B cell (primary cell): ENCODE measurements around the gene MAB21L4. TPM values are rescaled to one million over a fixed set of nuclear protein-coding genes. Genes with fewer than 3 reads are reported as not detected.

Source experiments
- ATAC-seq: fragments of 200-7000 bp; cut with Tn5 transposase; one replicate; pipeline ENCODE4 v1.10.0; 2021; ENCODE audit warnings: low read depth, mild to moderate bottlenecking, moderate number of reproducible peaks, moderate library complexity
- CTCF ChIA-PET: fragments of 350-600 bp; sonication (Branson Sonifier 250); formaldehyde crosslinking; loops from one replicate; lab custom pipeline; 2021; ENCODE audit warnings: antibody characterized with exemption, inconsistent platforms; lab: Charles Lee
- POLR2A ChIA-PET: fragments of 350-600 bp; sonication (Branson Sonifier 250); formaldehyde crosslinking; loops from one replicate; lab custom pipeline; 2021; ENCODE audit warnings: antibody characterized with exemption; lab: Charles Lee
- DNase-seq: peaks from one replicate; pipeline ENCODE4 v3.0.0; 2013
- H2AFZ ChIP-seq: 2 replicates; pipeline ENCODE4 v1.6.1; 2012; ENCODE audit warnings: mild to moderate bottlenecking, low read depth, low read length; ENCODE audit not compliant: insufficient read depth, poor library complexity, severe bottlenecking
- H3K27ac ChIP-seq, 2 donors: 1 replicate in 1 of 2; 2 replicates in 1 of 2; pipeline ENCODE4 v1.5.1; 2012 to 2013; ENCODE audit warnings: low read length in 2 of 2, mild to moderate bottlenecking in 2 of 2, moderate library complexity in 1 of 2
- H3K27me3 ChIP-seq, 4 experiments: fragments of 200-600 bp in 1 of 4; sonication (generic) in 1 of 4; replicated peaks in 1 of 4; 1 replicate in 2 of 4; 2 replicates in 2 of 4; pipeline versions ENCODE4 v1.6.1 to v1.7.0; 2013 to 2016; ENCODE audit warnings: low read length in 3 of 4, mild to moderate bottlenecking in 2 of 4, mixed read lengths in 1 of 4, moderate library complexity in 1 of 4; ENCODE audit not compliant: insufficient read depth in 4 of 4, control insufficient read depth in 3 of 4; ENCODE audit errors: control extremely low read depth in 1 of 4
- H3K36me3 ChIP-seq, 2 experiments: replicated peaks in 1 of 2; 1 replicate in 1 of 2; 2 replicates in 1 of 2; pipeline versions ENCODE4 v1.6.1 to v1.7.1; 2013; ENCODE audit warnings: low read length in 1 of 2; ENCODE audit not compliant: insufficient read depth in 2 of 2, control insufficient read depth in 1 of 2; ENCODE audit errors: control extremely low read depth in 1 of 2, extremely low read depth in 1 of 2
- H3K4me1 ChIP-seq, 2 donors: fragments of 200-600 bp in 1 of 2; sonication (generic) in 1 of 2; 1 replicate in 1 of 2; 2 replicates in 1 of 2; pipeline versions ENCODE4 v1.5.1 to v1.6.1; 2013 to 2017; ENCODE audit warnings: low read length in 2 of 2; ENCODE audit not compliant: control insufficient read depth in 2 of 2, insufficient read depth in 2 of 2
- H3K4me2 ChIP-seq: replicated peaks from 2 replicates; pipeline ENCODE3; 2012; ENCODE audit warnings: mild to moderate bottlenecking, low read depth, low read length; ENCODE audit not compliant: poor library complexity, severe bottlenecking
- H3K4me3 ChIP-seq, 5 experiments: fragments of 200-600 bp in 1 of 5; sonication (generic) in 1 of 5; 1 replicate in 3 of 5; 2 replicates in 2 of 5; pipeline versions ENCODE4 v1.5.1 to v1.7.0; 2011 to 2016; ENCODE audit warnings: low read length in 4 of 5, mild to moderate bottlenecking in 4 of 5, low read depth in 2 of 5, control low read depth in 1 of 5, moderate library complexity in 1 of 5; ENCODE audit not compliant: insufficient read depth in 1 of 5; ENCODE audit errors: control extremely low read depth in 1 of 5, extremely low read depth in 1 of 5
- H3K79me2 ChIP-seq: fragments of 200-600 bp; sonication (generic); one replicate; pipeline ENCODE4 v1.6.0; 2016; ENCODE audit warnings: low read length; ENCODE audit not compliant: control insufficient read depth, insufficient read depth
- H3K9ac ChIP-seq: fragments of 200-600 bp; sonication (generic); 2 replicates; pipeline ENCODE4 v1.6.1; 2017; ENCODE audit warnings: mild to moderate bottlenecking, low read length, moderate library complexity
- H3K9me3 ChIP-seq, 3 donors: one replicate each; pipeline versions ENCODE4 v1.6.1 to v1.7.1; 2013; ENCODE audit warnings: low read length in 2 of 3; ENCODE audit not compliant: control insufficient read depth in 2 of 3, insufficient read depth in 1 of 3; ENCODE audit errors: control extremely low read depth in 1 of 3
- H4K20me1 ChIP-seq: 2 replicates; pipeline ENCODE4 v1.6.0; 2012; ENCODE audit warnings: mild to moderate bottlenecking, low read length; ENCODE audit not compliant: insufficient read depth, control insufficient read depth, poor library complexity, severe bottlenecking
- H3K27ac Mint-ChIP-seq: one replicate; pipeline ENCODE4 v1.8.0; 2021; ENCODE audit warnings: mixed read lengths
- H3K27me3 Mint-ChIP-seq: one replicate; pipeline ENCODE4 v1.8.0; 2021; ENCODE audit warnings: mixed read lengths
- H3K4me1 Mint-ChIP-seq: one replicate; pipeline ENCODE4 v1.8.0; 2021; ENCODE audit warnings: mixed read lengths
- H3K4me3 Mint-ChIP-seq: one replicate; pipeline ENCODE4 v1.8.0; 2021; ENCODE audit warnings: mixed read lengths
- H3K9me3 Mint-ChIP-seq: one replicate; pipeline ENCODE4 v1.8.0; 2022; ENCODE audit warnings: mixed read lengths; ENCODE audit not compliant: insufficient read depth
- CTCF ChIP-seq: fragments of 200-600 bp; IDR thresholded peaks from one replicate; pipeline ENCODE4 v1.8.0; 2022; ENCODE audit warnings: antibody characterized with exemption, mild to moderate bottlenecking
- EZH2 ChIP-seq: IDR thresholded peaks from 2 replicates; pipeline ENCODE4 v1.6.1; 2012; ENCODE audit warnings: borderline replicate concordance, low read depth, mild to moderate bottlenecking, moderate library complexity, low read length; ENCODE audit not compliant: insufficient read depth, poor library complexity, severe bottlenecking
- WGBS: methylation state at CpG from one replicate; pipeline ENCODE4 v1.1.5; 2013; ENCODE audit warnings: missing lambda C conversion rate; ENCODE audit not compliant: insufficient coverage; 5-methylcytosine and 5-hydroxymethylcytosine counted together
- intact Hi-C: fragments of 100-400 bp; cut with micrococcal nuclease; formaldehyde crosslinking; loops from one replicate; pipeline ENCODE4 v1.10.0; 2022
- polyA plus RNA-seq: library from polyadenylated mRNA; depleted of rRNA; stranded (reverse); fragments of >200 nt; gene quantifications from 2 replicates; pipeline ENCODE4 v1.2.3, GENCODE V29; 2012
- total RNA-seq, 2 donors: library from RNA; stranded (reverse); fragments of 120-200 nt in 1 of 2; gene quantifications; 1 replicate in 1 of 2; 2 replicates in 1 of 2; pipeline versions ENCODE4 v1.2.3 to v1.2.4, GENCODE V29; 2013 to 2022

MAB21L4 gene
- total and polyA plus RNA-seq, 2 donors (not counting 1 experiment from before 2014, with no cell fraction given): not detected

GRCh38 chr2:240865391-240865790 is 30.6 kb downstream of the MAB21L4 start:
- H3K4me2 ChIP-seq: no peak overlapping the region
- intact Hi-C loops: no loop called here
- no peak overlapping the region for H3K27ac Mint-ChIP-seq
- no peaks in the 10 kb centered on the region for H3K4me1 Mint-ChIP-seq
- no peaks in the 10 kb centered on the region for H3K79me2 ChIP-seq
- no peaks in the 10 kb centered on the region for H3K9me3 Mint-ChIP-seq
- no peak overlapping the region for H3K27ac ChIP-seq
- 74% methylated on average over 3 of the region's 5 CpGs for WGBS
- POLR2A ChIA-PET: interaction anchor here (0.7 kb wide), 1 partner anchor 351 kb away, joined by 10 read pairs; no protein-coding TSS in a partner anchor
- H3K4me3 Mint-ChIP-seq: no peak overlapping the region
- no peak overlapping the region for H3K9ac ChIP-seq
- H4K20me1 ChIP-seq: no peaks in the 10 kb centered on the region
- no peak overlapping the region for H3K4me3 ChIP-seq
- no peaks in the 10 kb centered on the region for H3K9me3 ChIP-seq
- no peaks in the 10 kb centered on the region for H3K27me3 ChIP-seq
- ATAC-seq: no peak
- H3K36me3 ChIP-seq: no peaks in the 10 kb centered on the region
- peaks cover 30% of the 10 kb centered on the region for H3K27me3 Mint-ChIP-seq
- no peak for TF ChIP-seq EZH2
- no peak for TF ChIP-seq CTCF
- CTCF ChIA-PET: interaction anchor here (0.7 kb wide), 1 partner anchor 224 kb away, joined by 3 read pairs; no protein-coding TSS in a partner anchor
- no peak overlapping the region for H2AFZ ChIP-seq
- no peaks in the 10 kb centered on the region for H3K4me1 ChIP-seq
- no peak for DNase-seq

GRCh38 chr2:240864475-240864874 is 31.5 kb downstream of the MAB21L4 start:
- no peak overlapping the region for H3K4me3 ChIP-seq
- no peak for ATAC-seq
- no peaks in the 10 kb centered on the region for H3K79me2 ChIP-seq
- H4K20me1 ChIP-seq: no peaks in the 10 kb centered on the region
- no peak overlapping the region for H3K27ac ChIP-seq
- TF ChIP-seq CTCF (no peak), EZH2 (no peak)
- no peaks in the 10 kb centered on the region for H3K4me1 Mint-ChIP-seq
- DNase-seq: no peak
- ChIA-PET CTCF (interaction anchor here (0.7 kb wide), 1 partner anchor 225 kb away, joined by 3 read pairs; no protein-coding TSS in a partner anchor), POLR2A (interaction anchor here (0.7 kb wide), 1 partner anchor 350 kb away, joined by 10 read pairs; no protein-coding TSS in a partner anchor)
- no peaks in the 10 kb centered on the region for H3K27me3 ChIP-seq
- intact Hi-C loops: no loop called here
- no peak overlapping the region for H3K4me3 Mint-ChIP-seq
- 100% methylated on average over 2 of the region's 3 CpGs for WGBS
- no peaks in the 10 kb centered on the region for H3K36me3 ChIP-seq
- H3K4me2 ChIP-seq: no peak overlapping the region
- no peaks in the 10 kb centered on the region for H3K9me3 ChIP-seq
- H3K4me1 ChIP-seq: no peaks in the 10 kb centered on the region
- H3K9me3 Mint-ChIP-seq: no peaks in the 10 kb centered on the region
- no peak overlapping the region for H3K27ac Mint-ChIP-seq
- peaks cover 33% of the 10 kb centered on the region for H3K27me3 Mint-ChIP-seq
- H2AFZ ChIP-seq: no peak overlapping the region
- H3K9ac ChIP-seq: no peak overlapping the region
